Endothelial cell of umbilical vein (primary cell): ENCODE measurements around the gene SELENOV. TPM values are rescaled to one million over a fixed set of nuclear protein-coding genes. Genes with fewer than 3 reads are reported as not detected.

ENCODE experiments used
- BruUV-seq: library from RNA; stranded (reverse); fragments of 400-500 nt; replicated peaks from 2 replicates; lab custom pipeline; 2021; lab: Mats Ljungman, UMichigan
- CTCF ChIA-PET: fragments of 300-600, 350-600 bp; sonication (Branson Sonifier 250); formaldehyde crosslinking; loops from one replicate; lab custom pipeline; 2021; ENCODE audit warnings: antibody characterized with exemption, inconsistent platforms; lab: Charles Lee
- POLR2A ChIA-PET: fragments of 300-600, 350-600 bp; sonication (Branson Sonifier 250); formaldehyde crosslinking; loops from one replicate; lab custom pipeline; 2021; ENCODE audit warnings: antibody characterized with exemption, inconsistent platforms; lab: Charles Lee
- DNase-seq: peaks from one replicate; pipeline ENCODE4 v3.0.0-alpha.2; 2011; ENCODE audit warnings: low read depth, low spot score
- FAIRE-seq: peaks from 2 replicates; lab custom pipeline; 2011; peaks lifted over from hg19 to GRCh38; lab: Jason Lieb, UNC
- H2AFZ ChIP-seq: 2 replicates; pipeline ENCODE4 v1.6.0; 2012; ENCODE audit warnings: low read depth, low read length, control low read depth, inconsistent platforms
- H3K27ac ChIP-seq: 2 replicates; pipeline ENCODE4 v1.5.1; 2011; ENCODE audit warnings: low read depth, mild to moderate bottlenecking, control low read depth, low read length, moderate library complexity; ENCODE audit not compliant: insufficient read depth
- H3K27me3 ChIP-seq, 2 experiments: 2 replicates each; pipeline versions ENCODE4 v1.6.0 to v1.6.1; 2011; ENCODE audit warnings: low read length in 2 of 2, mixed read lengths in 1 of 2; ENCODE audit not compliant: control insufficient read depth in 2 of 2, insufficient read depth in 2 of 2
- H3K36me3 ChIP-seq, 2 experiments: 2 replicates in 1 of 2; 3 replicates in 1 of 2; pipeline ENCODE4 v1.5.1; 2011; ENCODE audit warnings: low read length in 2 of 2, mild to moderate bottlenecking in 1 of 2, moderate library complexity in 1 of 2; ENCODE audit not compliant: control insufficient read depth in 2 of 2, insufficient read depth in 2 of 2; ENCODE audit errors: extremely low read depth in 1 of 2
- H3K4me1 ChIP-seq: 3 replicates; pipeline ENCODE4 v1.5.1; 2011; ENCODE audit warnings: mild to moderate bottlenecking, low read length; ENCODE audit not compliant: control insufficient read depth, insufficient read depth; ENCODE audit errors: extremely low read depth
- H3K4me2 ChIP-seq: 2 replicates; pipeline ENCODE4 v1.6.1; 2011; ENCODE audit warnings: low read length, control low read depth, mixed read lengths; ENCODE audit not compliant: insufficient read depth
- H3K4me3 ChIP-seq, 3 experiments: fragments of 200-600 bp in 1 of 3; sonication (generic), shearing (Covaris generic) in 1 of 3; replicated peaks in 1 of 3; 2 replicates each; pipeline ENCODE4 v1.5.1; 2011 to 2016; ENCODE audit warnings: control low read depth in 3 of 3, low read length in 3 of 3, mild to moderate bottlenecking in 2 of 3, inconsistent platforms in 1 of 3, low read depth in 1 of 3, moderate library complexity in 1 of 3; ENCODE audit not compliant: insufficient read depth in 1 of 3
- H3K79me2 ChIP-seq: 2 replicates; pipeline ENCODE4 v1.6.0; 2012; ENCODE audit warnings: low read length, inconsistent platforms; ENCODE audit not compliant: control insufficient read depth, insufficient read depth
- H3K9ac ChIP-seq: replicated peaks from 2 replicates; pipeline ENCODE3; 2011; ENCODE audit warnings: low read length, control low read depth; ENCODE audit not compliant: insufficient read depth; ENCODE audit errors: extremely low read depth
- H3K9me1 ChIP-seq: replicated peaks from 3 replicates; pipeline ENCODE4 v1.6.0; 2011; ENCODE audit warnings: mild to moderate bottlenecking, low read length; ENCODE audit not compliant: control insufficient read depth, insufficient read depth; ENCODE audit errors: extremely low read depth
- H3K9me3 ChIP-seq: replicated peaks from 2 replicates; pipeline ENCODE4 v1.5.1; 2012; ENCODE audit warnings: low read length, inconsistent platforms; ENCODE audit not compliant: control insufficient read depth, insufficient read depth
- H4K20me1 ChIP-seq: replicated peaks from 2 replicates; pipeline ENCODE3; 2011; ENCODE audit warnings: mild to moderate bottlenecking, low read length; ENCODE audit not compliant: control insufficient read depth, insufficient read depth; ENCODE audit errors: extremely low read depth
- EZH2 ChIP-seq: IDR thresholded peaks from 2 replicates; pipeline ENCODE4 v1.6.1; 2012; ENCODE audit warnings: borderline replicate concordance, low read depth, mild to moderate bottlenecking, moderate library complexity, low read length, inconsistent platforms; ENCODE audit not compliant: severe bottlenecking
- FOS ChIP-seq: IDR thresholded peaks from 2 replicates; pipeline ENCODE4 v1.6.1; 2011; ENCODE audit warnings: mild to moderate bottlenecking, low read length, moderate library complexity, borderline replicate concordance; ENCODE audit not compliant: insufficient read depth
- GATA2 ChIP-seq: IDR thresholded peaks from 2 replicates; pipeline ENCODE4 v1.7.0; 2011; ENCODE audit warnings: low read depth, mild to moderate bottlenecking, moderate library complexity, mixed read lengths, low read length; ENCODE audit not compliant: insufficient read length, insufficient read depth
- JUN ChIP-seq: IDR thresholded peaks from 2 replicates; pipeline ENCODE4 v1.6.1; 2011; ENCODE audit warnings: borderline replicate concordance, low read depth; ENCODE audit not compliant: insufficient read length, insufficient read depth
- MYC ChIP-seq: IDR thresholded peaks from one replicate; pipeline ENCODE4 v1.6.1; 2011; ENCODE audit warnings: mild to moderate bottlenecking, low read depth, low read length
- POLR2A ChIP-seq: IDR thresholded peaks from 2 replicates; pipeline ENCODE4 v1.6.1; 2012; ENCODE audit warnings: low read depth, mild to moderate bottlenecking, control low read depth, low read length
- POLR2AphosphoS5 ChIP-seq: IDR thresholded peaks from 2 replicates; pipeline ENCODE4 v1.6.1; 2012; ENCODE audit warnings: low read depth, mild to moderate bottlenecking, control low read depth, low read length, moderate library complexity; ENCODE audit not compliant: insufficient read depth
- dilution Hi-C: fragments of 300-500 bp; cut with MboI; formaldehyde crosslinking; loops from one replicate; pipeline ENCODE4 v1.15.0; 2019; ENCODE audit warnings: low sequenced_read_pairs; ENCODE audit not compliant: extremely low pct_ligation_motif_present
- intact Hi-C: fragments of 100-400 bp; cut with micrococcal nuclease; formaldehyde crosslinking; loops from one replicate; pipeline ENCODE4 v1.10.0; 2022
- polyA plus RNA-seq, 4 experiments: library from polyadenylated mRNA; depleted of rRNA in 3 of 4; stranded (reverse) in 3 of 4; unstranded in 1 of 4; fragments of >200 nt; gene quantifications; 2 replicates each; pipeline versions ENCODE4 v1.2.1 to v1.2.3, GENCODE V29; 2011 to 2012; ENCODE audit warnings: missing spikeins in 1 of 4
- total RNA-seq: library from RNA; stranded (reverse); gene quantifications from 2 replicates; pipeline ENCODE4 v1.2.3, GENCODE V29; 2021
- TF ChIP-seq, protein P1 (sequence below): IDR thresholded peaks from 2 replicates; pipeline ENCODE4 v1.6.1; 2011; ENCODE audit not compliant: insufficient read depth, insufficient read length
- TF ChIP-seq, protein P2 (sequence below), 2 donors: IDR thresholded peaks; 1 replicate in 1 of 2; 2 replicates in 1 of 2; pipeline ENCODE4 v1.5.1; 2011; ENCODE audit warnings: low read length in 2 of 2, mild to moderate bottlenecking in 2 of 2, moderate library complexity in 2 of 2, control low read depth in 1 of 2, inconsistent platforms in 1 of 2, low read depth in 1 of 2; ENCODE audit not compliant: insufficient read depth in 1 of 2; ENCODE audit errors: extremely low read depth in 1 of 2

Gene SELENOV
- total and polyA plus RNA-seq, 2 donors (not counting 3 experiments of a cell fraction or from before 2014, with no cell fraction given), result not detected

DNA sequence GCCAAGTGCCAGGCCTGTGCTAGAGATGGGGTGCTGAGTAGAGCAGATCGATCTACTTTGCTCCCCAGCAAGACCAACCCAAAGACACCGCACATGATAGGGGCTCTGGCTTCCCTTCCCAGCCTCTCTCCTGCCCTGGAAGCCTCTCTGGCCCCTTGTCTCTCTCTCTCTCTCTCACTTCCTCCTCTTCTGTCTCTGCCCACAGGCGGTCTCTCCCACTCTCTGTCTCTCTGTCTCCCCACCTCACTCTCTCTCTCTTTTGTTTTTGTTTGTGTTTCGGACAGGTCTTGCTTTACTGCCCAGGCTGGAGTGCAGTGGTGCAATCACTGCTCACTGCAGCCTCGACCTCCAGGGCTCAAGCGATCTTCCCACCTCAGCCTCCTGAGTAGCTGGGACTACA, 1.3 kb downstream of the SELENOV start:
- no peak overlapping the region for H2AFZ ChIP-seq
- H3K4me3 ChIP-seq, result no peak overlapping the region
- H3K36me3 ChIP-seq, result no peaks in the 10 kb centered on the region
- intact Hi-C loops, result no loop called here
- no peak overlapping the region for H3K27ac ChIP-seq
- H3K4me1 ChIP-seq, result no peaks in the 10 kb centered on the region
- H3K79me2 ChIP-seq, result no peaks in the 10 kb centered on the region
- no peaks in the 10 kb centered on the region for H4K20me1 ChIP-seq
- no peaks in the 10 kb centered on the region for H3K9me3 ChIP-seq
- H3K27me3 ChIP-seq, result peaks cover 42 to 48% of the 10 kb centered on the region in 2 experiments
- dilution Hi-C loops, result no loop called here
- TF ChIP-seq, protein P1, sequence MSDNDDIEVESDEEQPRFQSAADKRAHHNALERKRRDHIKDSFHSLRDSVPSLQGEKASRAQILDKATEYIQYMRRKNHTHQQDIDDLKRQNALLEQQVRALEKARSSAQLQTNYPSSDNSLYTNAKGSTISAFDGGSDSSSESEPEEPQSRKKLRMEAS, result no peak
- TF ChIP-seq GATA2 (no peak), EZH2 (no peak), POLR2A (no peak), FOS (no peak), MYC (no peak), POLR2AphosphoS5 (no peak), JUN (no peak)
- TF ChIP-seq, protein P2, sequence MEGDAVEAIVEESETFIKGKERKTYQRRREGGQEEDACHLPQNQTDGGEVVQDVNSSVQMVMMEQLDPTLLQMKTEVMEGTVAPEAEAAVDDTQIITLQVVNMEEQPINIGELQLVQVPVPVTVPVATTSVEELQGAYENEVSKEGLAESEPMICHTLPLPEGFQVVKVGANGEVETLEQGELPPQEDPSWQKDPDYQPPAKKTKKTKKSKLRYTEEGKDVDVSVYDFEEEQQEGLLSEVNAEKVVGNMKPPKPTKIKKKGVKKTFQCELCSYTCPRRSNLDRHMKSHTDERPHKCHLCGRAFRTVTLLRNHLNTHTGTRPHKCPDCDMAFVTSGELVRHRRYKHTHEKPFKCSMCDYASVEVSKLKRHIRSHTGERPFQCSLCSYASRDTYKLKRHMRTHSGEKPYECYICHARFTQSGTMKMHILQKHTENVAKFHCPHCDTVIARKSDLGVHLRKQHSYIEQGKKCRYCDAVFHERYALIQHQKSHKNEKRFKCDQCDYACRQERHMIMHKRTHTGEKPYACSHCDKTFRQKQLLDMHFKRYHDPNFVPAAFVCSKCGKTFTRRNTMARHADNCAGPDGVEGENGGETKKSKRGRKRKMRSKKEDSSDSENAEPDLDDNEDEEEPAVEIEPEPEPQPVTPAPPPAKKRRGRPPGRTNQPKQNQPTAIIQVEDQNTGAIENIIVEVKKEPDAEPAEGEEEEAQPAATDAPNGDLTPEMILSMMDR (IDR thresholded peaks at IDR 0.05; ENCODE audit: extremely low read depth in 1 of 2, insufficient read depth in 1 of 2, low read depth in 1 of 2, low read length in 2 of 2), result no peak
- H3K4me2 ChIP-seq, result no peak overlapping the region
- CTCF ChIA-PET, result interaction anchor here (0.7 to 1.1 kb wide), 2 partner anchors 14 to 19 kb away, joined by 3 read pairs; no protein-coding TSS in a partner anchor
- no peaks in the 10 kb centered on the region for H3K9me1 ChIP-seq
- no peak overlapping the region for H3K9ac ChIP-seq
- no peak for FAIRE-seq
- POLR2A ChIA-PET, result no interaction called here
- no peak for DNase-seq
- BruUV-seq, result no TSS peak
